GM12878 (cell line): Measurements from ENCODE around the gene PPP1R3G. TPM values are rescaled to one million over a fixed set of nuclear protein-coding genes. Genes with fewer than 3 reads are reported as not detected.

ENCODE experiments used
- ATAC-seq: fragments of 200-7000 bp; cut with Tn5 transposase; 3 replicates; pipeline ENCODE4 v1.9.1; 2020; ENCODE audit warnings: mild to moderate bottlenecking, moderate library complexity
- BruUV-seq: library from RNA; stranded (reverse); fragments of 400-500 nt; replicated peaks from 2 replicates; lab custom pipeline; 2021; lab: Mats Ljungman, UMichigan
- CTCF ChIA-PET: fragments of 300-600 bp; sonication (Branson Sonifier 250); formaldehyde crosslinking; extraction: SDS; loops from one replicate; lab custom pipeline; 2021; ENCODE audit warnings: inconsistent platforms; lab: Yijun Ruan, JAX
- POLR2A ChIA-PET: fragments of 350-600 bp; formaldehyde crosslinking; extraction: SDS; loops from one replicate; lab custom pipeline; 2021; ENCODE audit warnings: inconsistent platforms; lab: Charles Lee
- RAD21 ChIA-PET: fragments of 300-600 bp; sonication (Branson Sonifier 250); formaldehyde crosslinking; loops from one replicate; lab custom pipeline; 2023; ENCODE audit warnings: antibody characterized with exemption; ENCODE audit not compliant: unreplicated experiment; lab: Charles Lee
- SMC1A ChIA-PET: fragments of 300-600 bp; sonication (Branson Sonifier 250); formaldehyde crosslinking; loops from one replicate; lab custom pipeline; 2023; ENCODE audit not compliant: unreplicated experiment, uncharacterized antibody; lab: Charles Lee
- DNase-seq: peaks from one replicate; pipeline ENCODE4 v3.0.0-alpha.2; 2011; ENCODE audit warnings: low read depth, low spot score
- FAIRE-seq: peaks from 3 replicates; lab custom pipeline; 2011; peaks lifted over from hg19 to GRCh38; lab: Jason Lieb, UNC
- H2AFZ ChIP-seq: 2 replicates; pipeline ENCODE4 v1.6.0; 2011; ENCODE audit warnings: low read depth, low read length, control low read depth; ENCODE audit not compliant: control insufficient read depth
- H3K27ac ChIP-seq: 2 replicates; pipeline ENCODE4 v1.5.1; 2011; ENCODE audit warnings: control low read depth; ENCODE audit not compliant: control insufficient read depth, insufficient read depth
- H3K27me3 ChIP-seq, 2 experiments: replicated peaks in 1 of 2; 2 replicates each; pipeline versions ENCODE4 v1.6.0 to v1.6.1; 2011; ENCODE audit warnings: low read length in 1 of 2; ENCODE audit not compliant: control insufficient read depth in 2 of 2, insufficient read depth in 2 of 2
- H3K36me3 ChIP-seq, 2 experiments: 2 replicates each; pipeline ENCODE4 v1.5.1; 2011; ENCODE audit warnings: low read length in 1 of 2; ENCODE audit not compliant: control insufficient read depth in 2 of 2, insufficient read depth in 2 of 2
- H3K4me1 ChIP-seq: 2 replicates; pipeline ENCODE4 v1.6.1; 2011; ENCODE audit warnings: mild to moderate bottlenecking, low read length, moderate library complexity, mixed read lengths; ENCODE audit not compliant: control insufficient read depth, insufficient read depth
- H3K4me2 ChIP-seq: 2 replicates; pipeline ENCODE4 v1.6.0; 2011; ENCODE audit warnings: control low read depth; ENCODE audit not compliant: control insufficient read depth, insufficient read depth
- H3K4me3 ChIP-seq: fragments of 200-600 bp; sonication (generic); 2 replicates; pipeline ENCODE4 v1.5.1; 2016
- H3K79me2 ChIP-seq: 2 replicates; pipeline ENCODE4 v1.6.0; 2011; ENCODE audit warnings: low read length; ENCODE audit not compliant: control insufficient read depth, insufficient read depth
- H3K9ac ChIP-seq: 2 replicates; pipeline ENCODE4 v1.8.0; 2011; ENCODE audit warnings: low read length, control low read depth, mixed read lengths; ENCODE audit not compliant: control insufficient read depth, insufficient read depth
- H3K9me3 ChIP-seq: replicated peaks from 3 replicates; pipeline ENCODE4 v1.5.1; 2011; ENCODE audit warnings: mild to moderate bottlenecking, low read length; ENCODE audit not compliant: control insufficient read depth, insufficient read depth
- H4K20me1 ChIP-seq: 2 replicates; pipeline ENCODE4 v1.6.0; 2011; ENCODE audit not compliant: control insufficient read depth, insufficient read depth
- HDAC6 ChIP-seq: fragments of 200-600 bp; sonication (generic); IDR thresholded peaks from one replicate; pipeline ENCODE4 v1.8.0; 2017; ENCODE audit warnings: antibody characterized with exemption; ENCODE audit not compliant: unreplicated experiment
- IRF5 ChIP-seq: fragments of 450-650 bp; IDR thresholded peaks from 2 replicates; pipeline ENCODE4 v1.6.1; 2017; ENCODE audit warnings: borderline replicate concordance
- RUNX3 ChIP-seq: IDR thresholded peaks from 2 replicates; pipeline ENCODE4 v1.6.1; 2012; ENCODE audit warnings: low read length, inconsistent platforms
- WGBS: methylation state at CpG from one replicate; pipeline ENCODE4 v1.1.6; 2016; ENCODE audit warnings: low lambda C conversion rate; ENCODE audit not compliant: insufficient replicate concordance, insufficient coverage; ENCODE audit errors: missing lambda C conversion rate; 5-methylcytosine and 5-hydroxymethylcytosine counted together
- in situ Hi-C: fragments of 300-500 bp; cut with MboI; formaldehyde crosslinking; loops from 9 replicates; pipeline ENCODE4 v1.14.3; 2018; ENCODE audit warnings: mixed read lengths
- intact Hi-C: fragments of 100-400 bp; cut with micrococcal nuclease; formaldehyde crosslinking; loops from one replicate; pipeline ENCODE4 v1.14.2; 2022; ENCODE audit not compliant: unreplicated experiment
- polyA plus RNA-seq, 11 experiments: library from polyadenylated mRNA; depleted of rRNA in 4 of 11; unstranded in 6 of 11; stranded (reverse) in 5 of 11; fragments of >200 nt; fragmentation: Nextera tagmentation in 4 of 11; fragmentation: Illumina TruSeq in 1 of 11; extraction: Ambion mirVana in 4 of 11; extraction: Trizol in 1 of 11; gene quantifications; 1 replicate in 1 of 11; 2 replicates in 10 of 11; pipeline versions ENCODE4 v1.2.1 to v1.2.3, GENCODE V29; 2011 to 2016; ENCODE audit warnings: inconsistent platforms in 2 of 11, missing spikeins in 2 of 11, low read depth in 1 of 11
- total RNA-seq, 4 experiments: library from RNA; depleted of rRNA in 3 of 4; stranded (reverse); fragments of >200 nt in 3 of 4; fragmentation: Illumina TruSeq in 1 of 4; extraction: Trizol in 1 of 4; gene quantifications; 2 replicates each; pipeline versions ENCODE4 v1.2.1 to v1.2.3, GENCODE V29; 2013 to 2021

PPP1R3G gene
- total and polyA plus RNA-seq, 10 of the 15 experiments (the other 5 are each of a cell fraction or from before 2014, with no cell fraction given): 0.01 to 0.10 (median 0.04) TPM; not detected in 4

GRCh38 chr6:5088780-5089179 lies 3.6 kb downstream of the PPP1R3G start:
- Histone ChIP-seq H4K20me1 (no peaks in the 10 kb centered on the region), H3K9me3 (no peaks in the 10 kb centered on the region; the same call in 2 of the 3 replicates), H3K27ac (no peak overlapping the region), H3K27me3 (peaks cover 8 to 14% of the 10 kb centered on the region in 2 experiments), H3K4me1 (peaks cover 34% of the 10 kb centered on the region), H3K36me3 (no peaks in the 10 kb centered on the region), H3K79me2 (no peaks in the 10 kb centered on the region), H3K9ac (no peak overlapping the region), H2AFZ (no peak overlapping the region), H3K4me3 (no peak overlapping the region), H3K4me2 (no peak overlapping the region)
- TF ChIP-seq RUNX3 (peak; percentile 29; the same call in 1 of the 2 replicates), IRF5 (no peak)
- intact Hi-C loops (no loop called here), in situ Hi-C loops (no loop called here)
- WGBS: 56% methylated on average over 3 of the region's 3 CpGs
- BruUV-seq: no TSS peak
- FAIRE-seq (no peak), ATAC-seq (no peak), DNase-seq (no peak)
- ChIA-PET SMC1A (interaction anchor here (0.6 kb wide), 1 partner anchor 60 kb away, joined by 3 read pairs; no protein-coding TSS in a partner anchor), CTCF (no interaction called here), RAD21 (no interaction called here), POLR2A (no interaction called here)

- no peaks in the 10 kb centered on the region for H3K79me2 ChIP-seq
- RAD21 ChIA-PET: no interaction called here
- H3K36me3 ChIP-seq: no peaks in the 10 kb centered on the region
- POLR2A ChIA-PET: no interaction called here
- DNase-seq (no peak), ATAC-seq (no peak), FAIRE-seq (peak; percentile 66)
- no peak overlapping the region; the same call in 1 of the 2 replicates for H3K4me2 ChIP-seq
- H2AFZ ChIP-seq: no peak overlapping the region; the same call in 1 of the 2 replicates
- no TSS peak for BruUV-seq
- H3K4me3 ChIP-seq: no peak overlapping the region
- no peak overlapping the region for H3K9ac ChIP-seq
- no peaks in the 10 kb centered on the region for H4K20me1 ChIP-seq
- TF ChIP-seq HDAC6 (no peak), RUNX3 (0 out of 2 replicates have a peak, but pooled peaks have one; percentile 14)
- WGBS: 63% methylated on average over 5 of the region's 5 CpGs
- peaks cover 39% of the 10 kb centered on the region for H3K4me1 ChIP-seq
- in situ Hi-C loops (no loop called here), intact Hi-C loops (no loop called here)
- CTCF ChIA-PET: no interaction called here
- SMC1A ChIA-PET: interaction anchor here (1.2 kb wide), 1 partner anchor 147 kb away, joined by 3 read pairs; no protein-coding TSS in a partner anchor
- peaks cover 8 to 10% of the 10 kb centered on the region in 2 experiments for H3K27me3 ChIP-seq
- H3K9me3 ChIP-seq: no peaks in the 10 kb centered on the region; the same call in 2 of the 3 replicates
- H3K27ac ChIP-seq: no peak overlapping the region
These were observed 4.6 kb downstream of the PPP1R3G start for GRCh38 chr6:5089481-5090438.
